ENCODE results near the gene ITGA3. TPM values are rescaled to one million over a fixed set of nuclear protein-coding genes. Genes with fewer than 3 reads are reported as not detected.

The ITGA3 gene
- total RNA-seq, 1 donor from 2014 or later: 36.8 TPM

DNA sequence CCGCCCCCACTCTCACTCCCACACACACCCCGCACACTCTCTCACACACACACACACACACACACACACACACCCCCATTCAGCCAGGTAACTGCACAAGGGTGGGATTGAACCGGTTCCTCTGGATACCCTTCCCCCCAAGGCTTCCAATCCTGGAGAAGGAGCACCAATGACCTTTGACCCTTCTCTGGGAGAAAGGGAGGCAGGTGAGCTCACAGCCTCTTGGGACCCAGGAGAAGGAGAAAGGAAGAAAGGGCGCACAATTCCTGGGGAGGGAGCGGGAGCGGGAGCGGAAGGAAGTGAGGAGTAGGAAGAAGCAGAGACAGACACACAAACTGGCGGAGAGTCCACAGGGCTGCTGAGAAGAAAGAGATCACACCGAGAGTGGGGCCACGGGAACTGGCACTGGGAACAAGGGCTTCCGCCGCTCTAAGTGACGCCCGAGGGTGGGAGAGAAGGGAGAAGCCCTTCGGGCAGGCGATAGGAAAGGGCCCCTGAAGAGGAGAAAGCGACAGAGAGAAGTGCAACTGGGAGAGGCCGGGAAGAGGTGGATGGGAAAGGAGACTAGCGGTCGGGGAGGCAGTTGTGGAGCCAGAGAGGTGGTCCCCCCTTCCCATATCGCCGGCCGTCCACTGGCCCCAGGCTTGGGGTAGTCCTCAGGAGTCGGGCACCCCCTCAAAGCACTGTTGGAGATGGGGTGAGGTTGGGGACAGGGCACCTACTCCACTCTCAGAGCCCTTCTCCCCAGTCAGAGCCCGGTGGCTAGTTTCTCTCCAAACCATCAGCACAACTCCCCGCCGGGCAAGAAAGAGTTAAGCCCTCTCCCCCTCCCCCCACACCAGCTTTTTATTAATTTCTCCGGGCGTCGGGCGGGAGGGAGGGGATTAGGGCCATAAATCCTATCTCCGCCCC, 72.8 kb downstream of the ITGA3 start:
- peak; percentile 47 for DNase-seq (ENCODE audit: low spot score)

DNA sequence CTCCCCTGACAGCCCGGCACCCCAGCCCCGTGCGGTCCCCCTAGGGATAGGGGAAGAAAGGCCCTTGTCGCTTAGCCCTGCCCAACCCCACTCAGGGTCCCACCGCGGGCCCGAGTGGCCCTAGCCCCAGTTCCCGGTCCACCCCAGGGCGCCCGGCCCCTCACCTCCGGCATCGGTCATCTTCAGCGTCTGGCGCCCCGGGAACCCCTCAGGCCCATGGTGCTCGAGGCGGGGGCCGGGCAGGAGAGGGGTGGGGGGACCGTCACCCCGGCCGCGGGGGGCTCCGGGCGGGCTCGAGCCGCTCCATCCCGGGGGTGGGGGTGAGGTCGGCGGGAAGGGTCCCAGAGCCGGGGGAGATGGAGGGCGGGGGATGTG, 73.4 kb downstream of the ITGA3 start:
- DNase-seq (ENCODE audit: low spot score): no peak

DNA sequence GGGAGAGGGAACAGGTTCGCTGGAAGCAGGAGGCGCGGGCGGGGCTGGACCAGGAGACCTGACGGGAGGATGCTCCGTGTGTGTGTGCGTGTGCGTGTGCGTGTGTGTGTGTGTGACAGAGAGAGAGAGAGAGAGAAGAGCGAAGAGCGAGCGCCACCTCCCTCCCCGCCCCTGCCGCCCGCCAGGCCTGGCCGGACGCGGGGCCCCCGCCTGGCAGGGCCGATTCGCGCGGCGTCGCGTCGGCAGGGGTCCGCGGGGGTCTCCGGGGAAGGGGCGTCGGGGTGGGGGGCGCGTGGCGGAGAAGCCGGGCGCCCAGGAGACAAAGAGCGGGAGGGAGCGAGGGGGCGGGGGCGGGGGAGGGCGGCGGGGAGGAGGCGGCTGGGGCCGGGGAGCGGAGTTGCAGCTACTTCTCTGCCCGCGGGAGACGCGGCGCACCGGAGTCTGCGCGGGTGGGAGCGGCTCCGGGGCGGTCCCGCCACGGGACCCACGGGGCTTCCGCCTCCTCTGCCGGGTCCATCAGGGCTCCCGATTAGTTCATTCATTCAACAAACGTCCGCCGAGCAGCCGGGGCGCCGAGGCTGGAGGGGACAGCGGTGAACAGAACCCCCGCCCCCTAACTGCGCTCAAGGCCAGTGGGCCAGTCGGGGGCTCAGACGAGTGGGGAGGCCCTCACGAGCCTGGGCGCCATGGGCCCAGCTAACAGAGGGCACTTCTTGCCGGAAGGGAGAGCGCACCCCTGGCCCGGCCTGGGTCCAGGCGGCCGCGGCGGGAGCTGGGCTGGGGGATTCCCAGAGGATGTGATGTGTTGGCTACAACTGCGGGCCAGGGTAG, 74.0 kb downstream of the ITGA3 start, which contains the start of gene SAMD14:
TSS of gene SAMD14 (minus strand) at position 433 of the 831 bp plus-strand sequence. CDS start 5,201 bp downstream, outside the sequence.
- peak; percentile 66 for DNase-seq (ENCODE audit: low spot score)

- no peak for DNase-seq (ENCODE audit: low spot score)
Observed at GRCh38 chr17:50130559-50131305, 74.8 kb downstream of the ITGA3 start.

GRCh38 chr17:50132104-50132794, 76.3 kb downstream of the ITGA3 start:
- DNase-seq (ENCODE audit: low spot score): no peak

DNA sequence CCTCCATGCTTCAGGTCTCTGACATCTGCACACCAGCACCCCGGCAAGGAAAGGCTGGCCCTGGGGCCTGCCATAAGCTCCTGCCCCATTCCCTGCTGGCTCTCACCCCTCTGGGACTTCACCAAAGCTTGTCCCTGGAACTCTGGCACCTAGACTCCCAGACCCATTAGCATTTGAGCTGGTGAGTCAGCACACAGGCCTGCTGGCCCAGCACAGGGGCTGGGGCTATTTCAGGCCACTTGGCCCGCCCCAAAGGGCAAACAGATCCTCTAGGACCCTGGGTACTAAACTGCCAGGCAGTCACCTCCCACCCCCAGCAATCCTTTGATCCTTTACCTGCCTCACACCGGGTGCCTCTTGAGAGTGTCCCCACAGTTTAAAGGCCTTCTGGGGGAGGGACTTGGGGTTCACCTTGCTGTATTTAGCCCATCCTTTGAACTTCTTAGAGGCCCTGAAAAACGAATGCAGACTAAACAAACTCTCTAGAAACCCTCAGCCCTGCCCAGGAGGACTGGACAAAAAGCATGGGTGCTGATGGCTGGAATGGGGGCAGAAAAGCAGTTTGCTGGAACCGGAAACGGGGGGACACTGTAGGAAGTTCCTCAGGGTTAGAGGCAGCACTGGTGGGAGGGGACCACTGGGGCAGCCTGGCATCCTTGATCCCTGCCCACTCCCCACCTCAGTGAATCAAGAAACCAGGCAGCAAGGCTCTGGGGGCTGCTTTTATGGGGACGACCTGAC, 77.3 kb downstream of the ITGA3 start:
- no peak for DNase-seq (ENCODE audit: low spot score)

DNA sequence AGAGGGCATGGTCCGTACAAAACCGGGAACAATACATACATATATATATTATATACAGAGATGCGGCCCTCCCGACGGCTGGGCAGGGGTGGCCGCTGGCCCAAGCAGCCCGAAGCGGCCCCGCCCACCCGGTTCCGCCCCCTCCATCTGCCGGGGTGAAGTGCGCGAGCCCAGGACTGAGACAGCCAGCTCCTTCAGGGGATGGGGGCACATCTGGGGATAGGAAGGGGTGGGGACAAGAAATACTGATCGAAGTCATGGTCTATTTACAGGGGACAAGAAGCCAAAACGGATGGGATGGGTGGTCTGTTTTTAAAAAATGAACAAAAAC, 77.8 kb downstream of the ITGA3 start:
- no peak for DNase-seq (ENCODE audit: low spot score)

DNA sequence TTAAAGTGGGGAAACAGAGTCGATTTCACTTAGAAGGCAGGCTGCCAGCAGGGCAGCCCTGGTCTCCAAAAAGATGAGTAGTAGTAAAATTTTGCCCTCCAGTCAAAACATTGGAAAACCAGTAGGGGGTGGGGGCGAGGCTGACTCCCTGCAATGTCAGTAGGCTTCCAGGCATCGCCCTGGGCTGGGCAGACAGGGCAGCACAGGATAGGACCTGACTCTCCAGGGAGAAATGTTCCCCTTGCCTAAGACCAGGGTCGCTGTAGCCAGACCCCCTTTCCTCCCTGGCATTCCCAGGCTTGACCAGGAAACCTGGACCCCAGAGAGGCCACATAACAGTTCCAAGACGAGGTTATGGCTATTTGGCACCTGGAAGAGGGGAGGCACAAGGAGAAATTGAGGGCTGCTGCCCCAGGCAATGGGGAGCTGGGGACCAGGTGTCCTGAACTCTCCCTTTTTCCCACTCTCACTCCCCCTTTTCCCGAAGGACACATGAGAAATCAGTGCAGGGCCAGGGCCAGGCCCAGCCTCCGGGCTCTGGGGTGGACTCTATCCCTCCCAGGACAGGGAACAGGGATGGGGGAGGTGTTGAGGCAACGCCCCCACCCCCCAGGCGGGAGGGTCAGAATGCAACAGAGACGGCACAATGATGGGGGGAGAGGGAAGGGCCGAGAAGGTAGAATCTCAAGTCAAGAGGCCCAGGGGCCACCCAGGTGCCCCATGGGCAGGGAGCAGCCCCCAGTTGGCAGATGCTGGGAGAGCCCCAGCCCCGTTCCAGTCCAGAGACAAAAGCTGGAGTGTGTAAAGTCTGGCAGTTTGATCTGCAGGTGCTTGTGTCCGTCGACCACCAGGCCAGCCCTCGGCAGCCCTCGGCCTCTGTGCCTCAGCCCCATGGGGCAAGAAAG, 78.5 kb downstream of the ITGA3 start:
- DNase-seq (ENCODE audit: low spot score): no peak

DNA sequence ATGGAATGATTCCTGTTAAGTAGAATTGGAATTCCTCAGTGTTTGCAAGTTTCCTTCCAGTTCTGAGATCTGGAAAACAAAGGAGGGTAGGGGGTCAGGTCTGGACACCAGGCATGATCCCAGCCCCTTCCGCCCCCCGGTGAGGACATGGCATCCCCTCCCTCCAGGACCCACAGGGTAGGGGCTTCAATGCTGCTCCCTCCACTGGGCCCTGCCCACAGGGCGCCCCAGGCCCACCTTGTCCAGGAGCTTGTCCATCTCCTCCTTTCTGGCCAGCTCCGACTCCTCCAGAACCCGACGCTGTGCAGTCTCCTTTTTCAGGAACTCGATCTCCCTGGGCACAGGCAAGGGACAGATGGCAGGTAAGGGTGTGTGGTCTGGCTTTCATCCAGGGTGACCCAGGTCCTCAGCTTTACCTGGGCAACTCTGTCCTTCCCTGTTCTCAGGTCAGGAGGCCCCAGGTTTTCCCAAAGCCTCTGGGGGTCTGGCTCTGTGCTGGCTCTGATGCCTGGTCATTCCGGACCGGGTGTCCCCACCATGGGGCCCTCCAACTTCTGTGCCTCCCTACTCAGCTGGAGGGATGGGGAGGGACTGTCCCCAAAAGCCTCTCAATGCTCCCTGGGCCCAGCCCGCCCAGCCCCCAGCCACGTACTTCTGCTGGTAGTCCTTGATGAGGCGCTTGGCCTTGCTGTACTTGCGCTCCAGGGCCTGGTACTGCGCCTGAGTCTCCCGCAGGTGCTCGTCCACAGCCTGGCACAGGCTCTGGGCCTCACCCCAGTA, 79.6 kb downstream of the ITGA3 start:
- DNase-seq (ENCODE audit: low spot score): no peak

- no peak for DNase-seq (ENCODE audit: low spot score)
Observed at GRCh38 chr17:50136096-50136687, 80.3 kb downstream of the ITGA3 start.

DNA sequence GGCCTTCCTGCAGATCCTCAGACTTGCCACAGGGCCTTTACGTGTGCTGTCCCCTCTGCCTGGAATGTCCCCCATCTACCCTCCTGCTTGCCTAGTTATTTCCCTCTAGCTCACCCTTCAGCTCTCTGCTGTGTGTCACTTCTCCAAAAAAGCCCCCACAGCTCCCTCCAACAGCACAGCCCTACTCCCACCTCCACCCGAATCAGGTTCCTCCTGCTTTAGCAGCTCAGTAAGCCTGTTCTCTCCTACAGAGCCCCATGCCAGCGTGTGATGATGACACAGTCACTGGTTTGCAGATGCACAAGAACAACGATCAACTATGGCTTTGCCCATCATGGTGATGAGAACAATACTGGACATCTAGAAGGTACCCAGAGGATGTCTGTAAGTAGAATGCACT, 81.1 kb downstream of the ITGA3 start:
- DNase-seq (ENCODE audit: low spot score): no peak

DNA sequence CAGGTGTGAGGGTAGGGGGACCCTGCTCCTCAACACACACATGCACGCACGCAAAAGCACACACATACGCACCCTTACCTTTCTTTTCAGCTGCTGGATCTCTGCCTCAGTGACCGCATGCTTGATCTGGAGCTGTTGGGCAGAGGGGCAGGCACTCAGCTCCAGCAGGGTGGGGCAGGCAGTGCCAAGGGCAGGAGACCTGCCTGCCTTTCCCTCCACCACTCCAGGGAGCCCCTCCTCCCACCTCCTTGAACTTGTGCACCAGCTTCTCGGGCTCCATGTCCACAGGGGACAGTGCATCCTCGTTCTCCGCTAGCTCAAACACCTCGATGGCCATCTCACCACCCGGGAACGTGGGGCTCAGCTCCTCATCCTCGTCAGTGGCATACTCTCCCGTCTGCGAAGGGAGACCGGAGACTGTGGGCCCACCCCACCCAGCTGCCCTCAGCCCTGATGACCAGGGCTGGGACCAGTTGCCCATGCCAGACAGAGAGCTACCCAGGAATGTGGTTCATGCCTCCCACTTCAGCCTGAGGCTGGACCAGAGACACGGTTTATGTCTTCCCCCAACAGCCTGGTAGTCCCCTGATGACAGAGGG, 83.4 kb downstream of the ITGA3 start:
- no peak for DNase-seq (ENCODE audit: low spot score)

Other genes starting within 250 kb of the ITGA3 start
- not detected for gene TAC4, start 208.0 kb upstream of the ITGA3 start, total RNA-seq (ENCODE audit: insufficient read depth, low replicate concordance)
- 1.7 TPM for gene DLX4, start 86.9 kb upstream of the ITGA3 start, total RNA-seq (ENCODE audit: insufficient read depth, low replicate concordance)
- 0.72 TPM for gene DLX3, start 60.9 kb upstream of the ITGA3 start, total RNA-seq (ENCODE audit: insufficient read depth, low replicate concordance)
- 37.6 TPM for gene PDK2, start 39.2 kb downstream of the ITGA3 start, total RNA-seq (ENCODE audit: insufficient read depth, low replicate concordance)
- gene SAMD14, start 74.0 kb downstream of the ITGA3 start, total RNA-seq (ENCODE audit: insufficient read depth, low replicate concordance): 5.5 TPM
- gene PPP1R9B, start 94.6 kb downstream of the ITGA3 start, total RNA-seq (ENCODE audit: insufficient read depth, low replicate concordance): 14.2 TPM
- gene SGCA, start 109.9 kb downstream of the ITGA3 start, total RNA-seq (ENCODE audit: insufficient read depth, low replicate concordance): 31.3 TPM
- 6,804 TPM for gene COL1A1, start 145.5 kb downstream of the ITGA3 start, total RNA-seq (ENCODE audit: insufficient read depth, low replicate concordance)
- gene TMEM92, start 218.4 kb downstream of the ITGA3 start, total RNA-seq (ENCODE audit: insufficient read depth, low replicate concordance): not detected